Hepatocyte (in vitro differentiated cells): ENCODE data around the gene POLD3. TPM values are rescaled to one million over a fixed set of nuclear protein-coding genes. Genes with fewer than 3 reads are reported as not detected.
"Not testable (repeated sequence)": the region's sequence is repeated elsewhere in the genome, so short reads cannot be mapped to it uniquely, and the experiment has no call there.

Source experiments
- DNase-seq: peaks from one replicate; pipeline ENCODE4 v3.0.0-alpha.2; 2016; ENCODE audit warnings: low spot score
- H2AFZ ChIP-seq: fragments of 200-600 bp; sonication (generic); 2 replicates; pipeline ENCODE4 v1.6.0; 2016; ENCODE audit warnings: antibody characterized with exemption, mild to moderate bottlenecking
- H3K27ac ChIP-seq: fragments of 200-600 bp; sonication (generic); 2 replicates; pipeline ENCODE4 v1.5.1; 2016; ENCODE audit warnings: mild to moderate bottlenecking
- H3K27me3 ChIP-seq: fragments of 200-600 bp; sonication (generic); 2 replicates; pipeline ENCODE4 v1.6.1; 2016
- H3K36me3 ChIP-seq: fragments of 200-600 bp; sonication (generic); replicated peaks from 2 replicates; pipeline ENCODE4 v1.5.1; 2016; ENCODE audit warnings: low read depth; ENCODE audit not compliant: insufficient read depth
- H3K4me1 ChIP-seq: fragments of 200-600 bp; sonication (generic); 2 replicates; pipeline ENCODE4 v1.5.1; 2016; ENCODE audit warnings: mild to moderate bottlenecking, moderate library complexity; ENCODE audit not compliant: insufficient read depth
- H3K4me2 ChIP-seq: fragments of 200-600 bp; sonication (generic); 2 replicates; pipeline ENCODE4 v1.6.0; 2016
- H3K4me3 ChIP-seq: fragments of 200-600 bp; sonication (generic); 2 replicates; pipeline ENCODE4 v1.5.1; 2016; ENCODE audit warnings: mild to moderate bottlenecking
- H3K79me2 ChIP-seq: fragments of 200-600 bp; sonication (generic); 2 replicates; pipeline ENCODE4 v1.6.0; 2017; ENCODE audit warnings: mild to moderate bottlenecking
- H3K9me2 ChIP-seq: fragments of 200-600 bp; sonication (generic); replicated peaks from 2 replicates; pipeline ENCODE4 v1.6.0; 2017; ENCODE audit warnings: mild to moderate bottlenecking; ENCODE audit not compliant: insufficient read depth
- H3K9me3 ChIP-seq: fragments of 200-600 bp; sonication (generic); 2 replicates; pipeline ENCODE4 v1.5.1; 2016; ENCODE audit warnings: low read depth, mild to moderate bottlenecking
- H4K20me1 ChIP-seq: fragments of 200-600 bp; sonication (generic); 2 replicates; pipeline ENCODE4 v1.6.0; 2016; ENCODE audit warnings: mild to moderate bottlenecking; ENCODE audit not compliant: insufficient read depth, poor library complexity, severe bottlenecking
- CTCF ChIP-seq: fragments of 200-600 bp; sonication (generic); IDR thresholded peaks from 2 replicates; pipeline ENCODE4 v1.5.1; 2016; ENCODE audit warnings: antibody characterized with exemption, mild to moderate bottlenecking; ENCODE audit not compliant: poor library complexity
- EZH2 ChIP-seq: fragments of 200-600 bp; sonication (generic); IDR thresholded peaks from 2 replicates; pipeline ENCODE4 v1.6.1; 2016; ENCODE audit warnings: antibody characterized with exemption, mild to moderate bottlenecking, borderline replicate concordance
- EZH2phosphoT487 ChIP-seq: fragments of 200-600 bp; sonication (generic); IDR thresholded peaks from one replicate; pipeline ENCODE4 v1.6.1; 2018; ENCODE audit warnings: antibody characterized with exemption, mild to moderate bottlenecking, low read depth, moderate library complexity; ENCODE audit not compliant: unreplicated experiment, severe bottlenecking
- WGBS: methylation state at CpG from one replicate; pipeline ENCODE4 v1.1.6; 2016; ENCODE audit warnings: low lambda C conversion rate; ENCODE audit errors: missing lambda C conversion rate; 5-methylcytosine and 5-hydroxymethylcytosine counted together
- polyA plus RNA-seq: library from polyadenylated mRNA; unstranded; fragments of >200 nt; fragmentation: Nextera tagmentation; extraction: Ambion mirVana; gene quantifications from 2 replicates; pipeline ENCODE4 v1.2.1, GENCODE V29; 2016
- total RNA-seq: library from RNA; depleted of rRNA; stranded (reverse); fragments of >200 nt; gene quantifications from 2 replicates; pipeline ENCODE4 v1.2.3, GENCODE V29; 2014

The POLD3 gene
- total and polyA plus RNA-seq, 2 experiments from 2014 or later = 11.0 to 13.8 TPM

GRCh38 chr11:74648894-74649293, 56.5 kb downstream of the POLD3 start:
- TF ChIP-seq EZH2phosphoT487 = no peak
- TF ChIP-seq EZH2 = no peak
- TF ChIP-seq CTCF = no peak
- 98% methylated on average over 4 of the region's 4 CpGs for whole genome bisulfite sequencing
- no peaks in the 10 kb centered on the region for H3K79me2 ChIP-seq
- no peak overlapping the region for H2AFZ ChIP-seq
- DNase-seq = no peak
- H3K9me2 ChIP-seq = no peaks in the 10 kb centered on the region
- no peak overlapping the region for H3K27ac ChIP-seq
- H3K4me1 ChIP-seq = peaks cover 5% of the 10 kb centered on the region
- no peaks in the 10 kb centered on the region for H4K20me1 ChIP-seq
- no peaks in the 10 kb centered on the region for H3K27me3 ChIP-seq
- no peak overlapping the region for H3K4me2 ChIP-seq
- H3K36me3 ChIP-seq = no peaks in the 10 kb centered on the region
- H3K4me3 ChIP-seq = no peak overlapping the region
- H3K9me3 ChIP-seq = no peaks in the 10 kb centered on the region

GRCh38 chr11:74650498-74650897, 58.1 kb downstream of the POLD3 start:
- H2AFZ ChIP-seq = no peak overlapping the region
- H3K36me3 ChIP-seq = no peaks in the 10 kb centered on the region
- no peaks in the 10 kb centered on the region for H3K9me3 ChIP-seq
- DNase-seq = no peak
- H3K4me1 ChIP-seq = peaks cover 5% of the 10 kb centered on the region
- no peaks in the 10 kb centered on the region for H3K27me3 ChIP-seq
- TF ChIP-seq EZH2 (no peak), EZH2phosphoT487 (no peak), CTCF (no peak)
- H3K4me3 ChIP-seq = no peak overlapping the region
- 81% methylated on average over 2 of the region's 2 CpGs for WGBS
- H3K27ac ChIP-seq = no peak overlapping the region
- H3K9me2 ChIP-seq = no peaks in the 10 kb centered on the region
- no peak overlapping the region for H3K4me2 ChIP-seq
- H3K79me2 ChIP-seq = no peaks in the 10 kb centered on the region
- no peaks in the 10 kb centered on the region for H4K20me1 ChIP-seq

- Histone ChIP-seq H3K9me3 (no peaks in the 10 kb centered on the region), H3K4me1 (peaks cover 5% of the 10 kb centered on the region), H3K4me2 (no peak overlapping the region), H3K27ac (no peak overlapping the region), H3K27me3 (no peaks in the 10 kb centered on the region), H2AFZ (no peak overlapping the region), H4K20me1 (no peaks in the 10 kb centered on the region), H3K9me2 (no peaks in the 10 kb centered on the region), H3K79me2 (no peaks in the 10 kb centered on the region), H3K36me3 (no peaks in the 10 kb centered on the region), H3K4me3 (no peak overlapping the region)
- 99% methylated on average over 5 of the region's 5 CpGs for WGBS
- TF ChIP-seq CTCF (no peak), EZH2 (no peak), EZH2phosphoT487 (no peak)
- DNase-seq = no peak
Measured at GRCh38 chr11:74654976-74655375, 62.6 kb downstream of the POLD3 start.

GRCh38 chr11:74659124-74659523, 66.7 kb downstream of the POLD3 start:
- H4K20me1 ChIP-seq, H3K9me3 ChIP-seq, H2AFZ ChIP-seq, H3K36me3 ChIP-seq, H3K4me2 ChIP-seq, DNase-seq, H3K27me3 ChIP-seq, H3K27ac ChIP-seq, H3K4me1 ChIP-seq, H3K79me2 ChIP-seq, H3K9me2 ChIP-seq, H3K4me3 ChIP-seq: not testable (repeated sequence)
- 64% methylated on average over 3 of the region's 4 CpGs for WGBS
